HCT116 (cell line): Measurements from ENCODE around the gene DPH2. TPM values are rescaled to one million over a fixed set of nuclear protein-coding genes. Genes with fewer than 3 reads are reported as not detected.

ENCODE experiments used
- ATAC-seq: fragments of 200-7000 bp; cut with Tn5 transposase; 2 replicates; pipeline ENCODE4 v1.9.1; 2020; ENCODE audit warnings: mild to moderate bottlenecking, moderate library complexity
- BruUV-seq: library from RNA; stranded (reverse); fragments of 400-500 nt; replicated peaks from 2 replicates; lab custom pipeline; 2021; lab: Mats Ljungman, UMichigan
- CTCF ChIA-PET: fragments of 300-600 bp; sonication (Branson Sonifier 250); formaldehyde crosslinking; loops from one replicate; lab custom pipeline; 2021; ENCODE audit warnings: antibody characterized with exemption; lab: Charles Lee
- POLR2A ChIA-PET: fragments of 300-600, 350-600 bp; sonication (Branson Sonifier 250); formaldehyde crosslinking; loops from one replicate; lab custom pipeline; 2021; ENCODE audit warnings: antibody characterized with exemption; lab: Charles Lee
- RAD21 ChIA-PET, 2 experiments: fragments of 300-600 bp; sonication (Branson Sonifier 250); formaldehyde crosslinking; loops; one replicate each; lab custom pipeline; 2023; ENCODE audit warnings: low total read pairs in 2 of 2; ENCODE audit not compliant: uncharacterized antibody in 2 of 2, unreplicated experiment in 2 of 2, low non-redundant PET in 1 of 2; lab: Charles Lee
- DNase-seq: peaks from one replicate; pipeline ENCODE4 v3.0.0-alpha.2; 2010; ENCODE audit warnings: low read depth, low spot score
- H2AFZ ChIP-seq: fragments of 200-600 bp; shearing (Covaris generic), sonication (generic); 2 replicates; pipeline ENCODE4 v1.6.1; 2017; ENCODE audit warnings: low read depth, mixed run types, mixed read lengths, antibody characterized with exemption, low read length; ENCODE audit not compliant: poor library complexity, severe bottlenecking
- H3K27ac ChIP-seq: 2 replicates; pipeline ENCODE4 v1.5.1; 2012; ENCODE audit warnings: low read depth, low read length
- H3K27me3 ChIP-seq: fragments of 200-600 bp; sonication (generic); 2 replicates; pipeline ENCODE4 v1.6.1; 2016; ENCODE audit warnings: mixed run types, low read length, mixed read lengths; ENCODE audit not compliant: insufficient read depth
- H3K36me3 ChIP-seq, 2 experiments: fragments of 200-500 bp in 1 of 2; fragments of 200-600 bp in 1 of 2; sonication (Bioruptor generic) in 1 of 2; sonication (generic) in 1 of 2; 2 replicates each; pipeline versions ENCODE4 v1.5.1 to v1.6.1; 2014 to 2016; ENCODE audit warnings: low read length in 2 of 2, inconsistent platforms in 1 of 2, mixed read lengths in 1 of 2, mixed run types in 1 of 2; ENCODE audit not compliant: insufficient read depth in 2 of 2, control insufficient read depth in 1 of 2
- H3K4me1 ChIP-seq, 2 experiments: fragments of 200-600 bp in 1 of 2; sonication (generic) in 1 of 2; 2 replicates each; pipeline versions ENCODE4 v1.5.1 to v1.6.1; 2012 to 2017; ENCODE audit warnings: low read length in 2 of 2, inconsistent platforms in 1 of 2, mild to moderate bottlenecking in 1 of 2, mixed read lengths in 1 of 2, mixed run types in 1 of 2, moderate library complexity in 1 of 2; ENCODE audit not compliant: insufficient read depth in 2 of 2, control insufficient read depth in 1 of 2
- H3K4me2 ChIP-seq: fragments of 200-600 bp; sonication (generic); 2 replicates; pipeline ENCODE4 v1.6.1; 2017; ENCODE audit warnings: mixed run types, low read length, mixed read lengths
- H3K4me3 ChIP-seq, 2 experiments: fragments of 200-600 bp in 1 of 2; sonication (generic) in 1 of 2; replicated peaks in 1 of 2; 2 replicates each; pipeline ENCODE4 v1.5.1; 2011 to 2016; ENCODE audit warnings: low read length in 2 of 2, control low read depth in 1 of 2, low read depth in 1 of 2, mild to moderate bottlenecking in 1 of 2, mixed read lengths in 1 of 2, mixed run types in 1 of 2
- H3K79me2 ChIP-seq: fragments of 200-600 bp; sonication (generic); 2 replicates; pipeline ENCODE4 v1.6.1; 2017; ENCODE audit warnings: mild to moderate bottlenecking, mixed run types, low read length, moderate library complexity, mixed read lengths; ENCODE audit not compliant: insufficient read depth
- H3K9ac ChIP-seq: fragments of 200-600 bp; sonication (generic); 2 replicates; pipeline ENCODE4 v1.6.1; 2016; ENCODE audit warnings: low read length, mixed read lengths
- H3K9me2 ChIP-seq: fragments of 200-600 bp; sonication (generic), shearing (Covaris generic); 2 replicates; pipeline ENCODE4 v1.6.1; 2017; ENCODE audit warnings: mixed run types, mild to moderate bottlenecking, moderate library complexity; ENCODE audit not compliant: insufficient read depth
- H3K9me3 ChIP-seq, 2 experiments: fragments of 200-500 bp in 1 of 2; fragments of 200-600 bp in 1 of 2; sonication (Bioruptor generic) in 1 of 2; sonication (generic) in 1 of 2; 2 replicates each; pipeline ENCODE4 v1.6.1; 2014 to 2017; ENCODE audit warnings: low read length in 2 of 2, mixed read lengths in 2 of 2, inconsistent platforms in 1 of 2, low read depth in 1 of 2, mild to moderate bottlenecking in 1 of 2, mixed run types in 1 of 2, moderate library complexity in 1 of 2; ENCODE audit not compliant: control insufficient read depth in 1 of 2, insufficient read depth in 1 of 2
- H4K20me1 ChIP-seq: fragments of 200-600 bp; sonication (generic), shearing (Covaris generic); 2 replicates; pipeline ENCODE4 v1.6.1; 2017; ENCODE audit warnings: mixed run types, mild to moderate bottlenecking, moderate library complexity; ENCODE audit not compliant: insufficient read depth
- POLR2A ChIP-seq: IDR thresholded peaks from 2 replicates; pipeline ENCODE4 v1.7.0; 2011; ENCODE audit warnings: borderline replicate concordance; ENCODE audit not compliant: insufficient read depth, insufficient read length; ENCODE audit errors: extremely low read depth
- POLR2AphosphoS5 ChIP-seq: IDR thresholded peaks from 2 replicates; pipeline ENCODE4 v1.6.1; 2011; ENCODE audit warnings: mild to moderate bottlenecking, low read depth, low read length, moderate library complexity
- RAD21 ChIP-seq: IDR thresholded peaks from 2 replicates; pipeline ENCODE4 v1.6.1; 2012; ENCODE audit warnings: low read depth, mild to moderate bottlenecking
- REST ChIP-seq: IDR thresholded peaks from 2 replicates; pipeline ENCODE4 v1.6.1; 2012; ENCODE audit warnings: low read depth
- TCF7L2 ChIP-seq: IDR thresholded peaks from 2 replicates; pipeline ENCODE4 v1.7.0; 2011; ENCODE audit warnings: borderline replicate concordance, inconsistent platforms; ENCODE audit not compliant: insufficient read depth, insufficient read length; ENCODE audit errors: extremely low read depth
- ZFX ChIP-seq: fragments of 450-650 bp; IDR thresholded peaks from 2 replicates; pipeline ENCODE4 v1.6.1; 2017
- ZNF274 ChIP-seq: fragments of 200-500 bp; sonication (Bioruptor generic); IDR thresholded peaks from 2 replicates; pipeline ENCODE4 v1.6.1; 2014; ENCODE audit warnings: mild to moderate bottlenecking, low read depth, low read length, inconsistent platforms
- intact Hi-C: fragments of 100-400 bp; cut with micrococcal nuclease; formaldehyde crosslinking; loops from 2 replicates; pipeline ENCODE4 v1.10.0; 2022
- total RNA-seq: library from RNA; stranded (reverse); gene quantifications from one replicate; pipeline ENCODE4 v1.2.1, GENCODE V29; 2021; ENCODE audit not compliant: unreplicated experiment

The DPH2 gene
- total RNA-seq, 1 experiment from 2014 or later = 53.2 TPM

DNA sequence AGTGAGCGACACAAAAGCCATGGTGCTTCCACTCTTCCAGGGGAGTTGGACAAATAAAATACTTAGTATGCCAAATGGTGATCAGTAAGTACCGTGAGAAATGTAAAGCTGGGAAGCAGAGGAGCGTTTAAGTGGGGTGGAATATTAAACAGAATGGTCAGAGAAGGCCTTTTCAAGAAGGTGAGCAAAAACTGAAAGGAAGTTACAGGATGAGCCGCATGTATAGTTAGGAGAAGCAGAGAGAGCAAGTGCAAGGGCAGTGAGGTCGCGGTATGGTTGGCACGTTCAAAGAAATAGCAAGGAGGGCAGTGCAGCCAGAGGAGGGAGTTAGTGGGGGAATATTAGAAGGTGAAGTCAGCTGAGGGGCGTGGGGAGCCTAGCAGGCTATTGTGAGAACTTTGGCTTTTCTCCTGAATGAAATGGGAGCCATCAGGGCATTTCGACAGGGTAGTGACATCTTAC, 4.2 kb downstream of the DPH2 start:
- H3K79me2 ChIP-seq = peaks cover 58% of the 10 kb centered on the region
- no peak for DNase-seq
- no peak for TF ChIP-seq REST
- TF ChIP-seq, all 23 proteins: peak for 0
- no peaks in the 10 kb centered on the region for H3K9me3 ChIP-seq
- H3K4me1 ChIP-seq = peaks cover 22 to 63% of the 10 kb centered on the region in 2 experiments
- peak overlapping the region; percentile 92 to 99 for H3K4me3 ChIP-seq
- no peaks in the 10 kb centered on the region for H4K20me1 ChIP-seq
- H2AFZ ChIP-seq = peak overlapping the region; percentile 30
- intact Hi-C loops = no loop called here
- H3K4me2 ChIP-seq = peak overlapping the region; percentile 97
- no peaks in the 10 kb centered on the region for H3K9me2 ChIP-seq
- no TSS peak for BruUV-seq
- RAD21 ChIA-PET = no interaction called here
- H3K36me3 ChIP-seq = peaks cover 15 to 50% of the 10 kb centered on the region in 2 experiments; a peak in 3 of 4 replicates
- CTCF ChIA-PET = interaction anchor here (1.3 to 2.2 kb wide), 2 partner anchors 39 to 211 kb away, joined by 3 to 10 read pairs; no protein-coding TSS in a partner anchor
- peak; percentile 0; the same call in 1 of the 2 replicates for ATAC-seq
- POLR2A ChIA-PET = interaction anchor here (0.6 kb wide), 1 partner anchor 10 kb away, joined by 3 read pairs; no protein-coding TSS in a partner anchor
- no peaks in the 10 kb centered on the region for H3K27me3 ChIP-seq
- peak overlapping the region; percentile 80 for H3K27ac ChIP-seq
- H3K9ac ChIP-seq = peak overlapping the region; percentile 93

DNA sequence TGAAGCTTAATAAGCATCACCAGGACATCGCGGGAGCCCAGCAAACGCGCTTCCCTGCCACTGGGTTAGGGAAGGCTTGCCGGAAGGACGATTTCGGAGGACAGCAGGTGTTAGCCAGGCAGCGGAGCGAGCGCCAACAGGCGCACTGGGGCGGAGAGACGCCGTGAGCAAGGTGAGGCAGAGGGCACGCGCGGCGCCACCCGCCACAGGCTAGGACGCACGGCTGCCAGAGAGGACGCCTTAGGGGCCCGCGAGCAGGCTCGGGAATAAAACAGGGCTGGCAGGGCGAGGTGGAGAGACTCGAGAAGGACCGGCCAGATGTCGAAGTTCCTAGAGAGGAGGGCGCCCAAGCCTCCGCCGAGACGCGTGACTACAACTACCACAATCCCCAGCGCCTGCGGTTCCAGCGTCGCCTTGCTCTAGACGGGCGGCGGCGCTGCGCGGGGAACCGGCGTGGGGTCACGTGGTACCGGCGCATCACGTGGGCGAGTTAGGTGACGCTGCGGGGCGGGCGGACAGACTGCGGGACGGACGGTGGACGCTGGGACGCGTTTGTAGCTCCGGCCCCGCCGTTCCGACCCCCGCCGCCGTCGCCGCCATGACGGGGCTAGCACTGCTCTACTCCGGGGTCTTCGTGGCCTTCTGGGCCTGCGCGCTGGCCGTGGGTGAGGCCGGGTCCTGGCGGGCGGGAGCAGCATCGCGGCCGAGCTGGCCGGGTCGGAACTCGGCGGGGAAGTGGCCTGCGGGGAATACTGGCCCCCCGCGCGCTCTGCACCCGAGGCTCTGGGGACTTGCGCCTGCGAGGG, 4.8 kb downstream of the DPH2 start, which contains the start of gene ATP6V0B:
TSS of gene ATP6V0B (plus strand) at position 518 of the 806 bp plus-strand sequence. CDS start at position 599, 81 bp downstream.
- H3K36me3 ChIP-seq = peaks cover 15 to 50% of the 10 kb centered on the region in 2 experiments; a peak in 3 of 4 replicates
- intact Hi-C loops = no loop called here
- peaks cover 61% of the 10 kb centered on the region for H3K79me2 ChIP-seq
- peak within 1 kb of the TSS; percentile 92 to 99 for H3K4me3 ChIP-seq
- no peaks in the 10 kb centered on the region for H4K20me1 ChIP-seq
- DNase-seq = peak; percentile 87
- peak within 1 kb of the TSS; percentile 80 for H3K27ac ChIP-seq
- H2AFZ ChIP-seq = peak within 1 kb of the TSS; percentile 30
- BruUV-seq = no TSS peak
- TF ChIP-seq POLR2A (peak; percentile 84), REST (no peak), POLR2AphosphoS5 (peak; percentile 91), RAD21 (no peak), ZFX (peak; percentile 82), TCF7L2 (peak; percentile 37), ZNF274 (no peak)
- ATAC-seq = peak; percentile 74
- H3K9me3 ChIP-seq = no peaks in the 10 kb centered on the region
- no peaks in the 10 kb centered on the region for H3K27me3 ChIP-seq
- peaks cover 22 to 59% of the 10 kb centered on the region in 2 experiments for H3K4me1 ChIP-seq
- peak within 1 kb of the TSS; percentile 97 for H3K4me2 ChIP-seq
- POLR2A ChIA-PET = interaction anchor here (0.6 kb wide), 1 partner anchor 11 kb away, joined by 3 read pairs; no protein-coding TSS in a partner anchor
- CTCF ChIA-PET = interaction anchor here (1.3 to 2.2 kb wide), 3 partner anchors 40 to 211 kb away, joined by 3 to 10 read pairs (median 6); no protein-coding TSS in a partner anchor
- peak within 1 kb of the TSS; percentile 93 for H3K9ac ChIP-seq
- H3K9me2 ChIP-seq = no peaks in the 10 kb centered on the region
- RAD21 ChIA-PET = no interaction called here
